WI38 (cell line): Measurements from ENCODE around the gene PTX3.

Source experiments
- H3K4me3 ChIP-seq: 2 replicates; pipeline ENCODE4 v1.5.1; 2011; ENCODE audit warnings: low read depth, mild to moderate bottlenecking, control low read depth, low read length
- TF ChIP-seq, protein P1 (sequence below): IDR thresholded peaks from 2 replicates; pipeline ENCODE4 v1.5.1; 2012; ENCODE audit warnings: low read depth, mild to moderate bottlenecking, control low read depth, low read length

PTX3 gene

DNA sequence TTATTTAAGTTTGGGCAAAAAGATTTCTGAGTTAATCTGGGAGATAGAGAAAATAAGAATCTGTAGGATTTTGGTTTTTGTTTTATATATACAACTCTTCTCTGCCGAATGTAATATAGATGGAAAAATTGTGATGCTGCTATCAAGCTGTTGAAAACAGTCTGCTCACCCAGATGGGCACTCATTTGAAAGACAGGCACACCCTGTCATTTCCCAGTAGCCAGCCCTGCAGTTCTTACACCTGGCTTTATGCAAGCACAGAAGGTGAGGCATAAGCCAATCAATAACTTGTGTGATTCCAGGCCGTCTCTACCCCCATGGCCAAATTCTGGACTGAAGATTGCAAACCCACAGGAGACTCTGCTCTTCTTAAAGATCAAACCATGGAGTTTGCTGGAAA lies 27.1 kb upstream of the PTX3 start:
- H3K4me3 ChIP-seq, result no peak overlapping the region
- TF ChIP-seq, protein P1, sequence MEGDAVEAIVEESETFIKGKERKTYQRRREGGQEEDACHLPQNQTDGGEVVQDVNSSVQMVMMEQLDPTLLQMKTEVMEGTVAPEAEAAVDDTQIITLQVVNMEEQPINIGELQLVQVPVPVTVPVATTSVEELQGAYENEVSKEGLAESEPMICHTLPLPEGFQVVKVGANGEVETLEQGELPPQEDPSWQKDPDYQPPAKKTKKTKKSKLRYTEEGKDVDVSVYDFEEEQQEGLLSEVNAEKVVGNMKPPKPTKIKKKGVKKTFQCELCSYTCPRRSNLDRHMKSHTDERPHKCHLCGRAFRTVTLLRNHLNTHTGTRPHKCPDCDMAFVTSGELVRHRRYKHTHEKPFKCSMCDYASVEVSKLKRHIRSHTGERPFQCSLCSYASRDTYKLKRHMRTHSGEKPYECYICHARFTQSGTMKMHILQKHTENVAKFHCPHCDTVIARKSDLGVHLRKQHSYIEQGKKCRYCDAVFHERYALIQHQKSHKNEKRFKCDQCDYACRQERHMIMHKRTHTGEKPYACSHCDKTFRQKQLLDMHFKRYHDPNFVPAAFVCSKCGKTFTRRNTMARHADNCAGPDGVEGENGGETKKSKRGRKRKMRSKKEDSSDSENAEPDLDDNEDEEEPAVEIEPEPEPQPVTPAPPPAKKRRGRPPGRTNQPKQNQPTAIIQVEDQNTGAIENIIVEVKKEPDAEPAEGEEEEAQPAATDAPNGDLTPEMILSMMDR, result no peak

DNA sequence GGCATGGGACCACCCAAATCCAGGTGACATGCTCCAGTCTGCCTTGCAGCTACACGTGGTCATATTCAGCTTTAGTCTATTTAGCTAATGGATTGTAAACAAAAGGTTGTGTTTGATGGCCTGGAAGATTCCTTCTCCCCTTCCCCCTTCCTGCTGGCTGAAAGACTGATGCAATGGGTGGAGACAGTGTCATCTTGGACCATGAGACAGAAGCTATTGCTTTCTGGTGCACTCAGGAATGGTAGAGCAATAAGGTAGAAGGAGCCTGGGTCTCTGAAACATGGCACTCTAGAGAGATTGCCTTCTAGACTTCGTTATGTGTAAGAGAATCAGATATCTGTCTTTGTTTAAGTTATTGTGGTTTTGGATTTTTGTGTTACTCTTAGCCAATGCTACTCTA lies 25.7 kb upstream of the PTX3 start:
- TF ChIP-seq, protein P1, result no peak
- H3K4me3 ChIP-seq, result no peak overlapping the region

DNA sequence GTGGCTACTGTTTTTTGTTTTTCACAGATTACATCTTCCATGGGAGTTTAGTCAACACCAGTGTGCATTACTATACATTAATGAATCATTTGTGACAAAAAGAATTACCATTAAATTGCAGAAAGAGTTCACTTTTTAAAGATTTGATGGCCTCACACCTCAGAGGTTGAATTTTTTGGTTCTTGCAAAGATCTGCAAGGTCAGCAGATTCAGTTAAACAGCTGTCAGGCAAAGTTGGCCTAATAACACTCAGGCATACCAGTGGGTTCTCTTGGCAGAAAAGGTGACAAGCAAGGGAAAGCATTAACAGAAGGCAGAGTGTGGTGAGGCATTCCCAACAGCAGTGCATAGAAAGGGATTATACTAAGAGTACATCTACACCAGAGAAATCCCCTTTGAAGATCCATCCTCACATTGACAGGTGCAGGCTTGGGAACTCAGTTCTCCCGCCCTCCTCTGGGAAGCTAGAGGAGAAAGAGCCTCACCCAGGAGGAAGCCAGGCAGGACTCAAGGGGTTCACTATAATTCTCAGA lies 24.3 kb upstream of the PTX3 start:
- H3K4me3 ChIP-seq, result no peak overlapping the region
- TF ChIP-seq, protein P1, result no peak

DNA sequence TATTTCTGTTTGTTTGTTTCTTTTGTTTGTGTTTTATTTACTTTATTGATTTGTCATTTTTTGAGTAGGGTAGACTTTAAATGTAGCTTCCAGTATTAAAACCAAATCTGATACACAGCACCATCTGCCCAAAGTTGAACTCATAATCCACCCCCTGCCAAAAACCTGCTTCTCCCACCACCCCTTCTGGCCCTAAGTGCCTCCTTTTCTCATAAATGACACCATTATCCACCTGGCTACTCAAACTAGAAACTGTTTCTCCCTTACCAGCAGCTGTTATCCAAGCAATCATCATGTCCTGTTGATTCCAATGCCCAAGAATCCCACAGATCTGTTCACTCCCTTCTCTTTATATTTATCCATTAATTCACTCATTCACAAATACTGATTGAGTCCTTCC lies 21.8 kb upstream of the PTX3 start:
- H3K4me3 ChIP-seq, result no peak overlapping the region
- TF ChIP-seq, protein P1, result no peak

DNA sequence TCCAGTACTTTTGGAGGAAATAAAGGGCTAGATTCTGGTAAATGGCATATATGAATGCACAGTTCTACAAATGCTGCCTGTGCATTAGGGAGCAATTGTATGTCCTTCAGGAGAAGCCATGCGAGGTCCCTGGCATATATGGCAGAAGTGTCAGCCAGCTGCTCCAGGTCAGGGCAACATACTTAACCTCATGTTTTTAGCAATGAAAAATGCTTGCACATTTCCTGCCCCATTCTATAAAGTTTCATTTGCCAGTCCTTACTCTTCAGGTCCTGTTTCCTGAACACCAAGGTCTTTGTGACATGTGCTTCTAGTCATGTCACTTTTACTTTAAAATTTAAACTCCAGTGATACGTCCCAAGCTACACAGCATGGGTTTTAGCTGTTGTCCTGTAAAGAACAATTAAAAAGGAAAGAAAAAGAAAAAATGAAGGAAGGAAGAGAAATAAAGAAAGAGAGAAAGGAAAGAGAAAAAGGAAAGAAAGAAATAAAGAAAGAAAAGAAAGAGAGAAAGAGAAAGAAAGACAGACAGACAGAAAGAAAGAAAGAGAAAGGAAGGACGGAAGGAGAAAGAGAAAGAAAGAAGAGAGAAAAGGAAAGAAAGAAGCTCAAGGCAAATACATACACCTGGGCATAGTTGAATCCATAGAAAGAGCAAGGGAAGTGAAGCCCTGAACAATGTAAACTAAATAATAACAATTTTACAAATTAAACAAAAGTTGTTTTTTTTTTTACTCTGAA lies 20.1 kb upstream of the PTX3 start:
- H3K4me3 ChIP-seq, result no peak overlapping the region
- TF ChIP-seq, protein P1, result no peak

DNA sequence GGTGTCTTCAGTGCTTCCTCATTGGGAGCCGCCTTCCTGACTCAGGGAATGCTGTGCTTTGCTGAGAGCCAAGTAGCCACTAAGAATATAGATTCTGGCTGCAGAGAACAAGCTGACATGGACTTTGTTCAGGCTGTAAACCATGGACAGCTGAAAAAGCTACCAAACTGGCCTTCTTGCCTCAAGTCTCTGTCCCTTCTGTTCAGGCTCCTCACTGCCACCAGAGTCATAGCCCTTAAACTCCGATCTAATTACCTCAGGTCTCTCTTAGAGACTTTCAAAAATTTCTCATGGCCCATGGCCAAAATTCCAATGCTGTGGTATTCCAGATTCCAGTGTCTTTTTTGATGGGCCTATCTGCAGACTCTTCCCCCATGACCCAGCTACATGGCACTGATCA lies 19.4 kb upstream of the PTX3 start:
- no peak overlapping the region for H3K4me3 ChIP-seq
- TF ChIP-seq, protein P1, result no peak

DNA sequence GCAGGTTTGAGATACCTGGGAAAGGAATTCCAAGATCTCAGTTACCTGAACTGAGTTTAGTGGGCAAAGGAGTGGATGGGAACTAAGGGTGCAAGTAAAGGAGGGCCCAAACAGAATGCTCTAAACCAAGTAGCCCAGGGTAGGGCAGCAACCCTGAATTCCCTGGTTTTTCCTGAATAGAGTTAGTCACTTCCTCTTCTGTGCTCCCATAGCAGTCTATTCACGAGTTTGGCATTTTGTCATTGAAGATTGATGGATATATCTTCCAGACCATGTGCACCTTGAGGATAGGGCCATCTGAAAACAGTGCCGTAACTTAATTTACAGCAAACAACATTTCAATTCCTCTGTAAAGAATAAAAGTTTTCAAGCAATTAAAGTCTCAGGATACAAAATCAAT lies 18.5 kb upstream of the PTX3 start:
- no peak overlapping the region for H3K4me3 ChIP-seq
- TF ChIP-seq, protein P1, result no peak
